GM12875 (cell line): Measurements from ENCODE around the gene ZNF727.
"Not testable (repeated sequence)": the region's sequence is repeated elsewhere in the genome, so short reads cannot be mapped to it uniquely, and the experiment has no call there.

ENCODE experiments used
- H3K4me3 ChIP-seq: one replicate; pipeline ENCODE4 v1.5.1; 2011; ENCODE audit warnings: low read depth, low read length, control low read depth
- CTCF ChIP-seq: IDR thresholded peaks from 2 replicates; pipeline ENCODE4 v1.5.1; 2011; ENCODE audit warnings: low read depth, mild to moderate bottlenecking, control low read depth, inconsistent platforms, low read length, moderate library complexity, borderline replicate concordance; ENCODE audit not compliant: insufficient read depth

ZNF727 gene

DNA sequence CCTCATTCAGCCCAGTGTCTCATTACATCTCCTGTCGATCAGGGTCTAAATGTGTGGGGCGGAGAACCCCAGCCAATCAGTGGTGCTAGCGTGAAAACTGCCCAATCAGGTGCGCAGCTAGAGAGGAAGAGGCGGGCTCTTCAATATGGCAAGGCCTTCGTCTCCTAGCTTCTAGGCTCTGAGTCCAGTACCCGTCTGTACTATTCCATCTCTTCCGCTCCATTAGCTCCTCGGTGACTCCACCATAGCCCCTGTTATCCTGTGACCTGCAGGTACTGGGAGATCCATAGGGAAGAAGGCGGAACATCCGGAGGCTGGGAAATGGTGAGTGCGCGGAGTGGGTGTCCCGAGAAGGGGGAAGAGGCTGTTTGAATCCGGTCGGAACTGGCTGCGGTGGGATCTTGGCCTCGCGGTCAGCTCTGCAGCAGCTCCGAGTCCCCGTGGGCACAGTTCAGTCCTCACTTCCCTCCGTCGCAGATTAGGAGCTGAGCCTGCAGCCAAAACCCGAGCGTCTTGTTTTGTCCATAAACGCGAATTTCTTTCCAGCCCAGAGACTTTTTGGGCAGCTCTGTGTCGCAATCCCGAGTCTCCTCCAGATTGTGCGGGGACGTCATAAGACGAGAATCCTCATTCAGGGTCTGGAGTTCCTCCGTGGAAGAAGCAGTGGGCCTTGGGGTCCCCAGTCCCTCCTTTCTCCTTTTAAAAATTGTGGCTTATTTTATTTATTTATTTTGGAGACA lies at the start of gene ZNF727:
Gene ZNF727 (plus strand): TSS at position 134 of the 740 bp plus-strand sequence. CDS start 188 bp downstream, at position 322.
- H3K4me3 ChIP-seq: no peak within 1 kb of the TSS
- TF ChIP-seq CTCF: no peak

GRCh38 chr7:63998549-63998948 lies 46.7 kb upstream of the ZNF727 start, which contains the start of gene ZNF722:
ZNF722 (plus strand) TSS chr7:63998849; CDS start chr7:63998962, 113 bp downstream.
- no peak for TF ChIP-seq CTCF

DNA sequence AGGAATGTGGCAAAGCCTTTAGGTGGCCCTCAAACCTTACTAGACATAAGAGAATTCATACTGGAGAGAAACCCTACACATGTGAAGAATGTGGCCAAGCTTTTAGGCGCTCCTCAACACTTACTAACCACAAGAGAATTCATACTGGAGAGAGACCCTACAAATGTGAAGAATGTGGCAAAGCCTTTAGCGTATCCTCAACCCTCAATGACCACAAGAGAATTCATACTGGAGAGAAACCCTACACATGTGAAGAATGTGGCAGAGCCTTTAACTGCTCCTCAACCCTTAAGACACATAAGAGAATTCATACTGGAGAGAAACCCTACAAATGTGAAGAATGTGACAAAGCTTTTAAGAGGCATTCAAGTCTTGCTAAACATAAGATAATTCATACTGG lies 29.7 kb upstream of the ZNF727 start:
- H3K4me3 ChIP-seq: not testable (repeated sequence)

More at GRCh38 chr7:63998549-63998948, 46.7 kb upstream of the ZNF727 start, which contains the start of gene ZNF722:
- H3K4me3 ChIP-seq: no peak within 1 kb of the TSS

- TF ChIP-seq CTCF: no peak
- H3K4me3 ChIP-seq: no peak overlapping the region
Observed at GRCh38 chr7:64035388-64035787, 9.8 kb upstream of the ZNF727 start.

DNA sequence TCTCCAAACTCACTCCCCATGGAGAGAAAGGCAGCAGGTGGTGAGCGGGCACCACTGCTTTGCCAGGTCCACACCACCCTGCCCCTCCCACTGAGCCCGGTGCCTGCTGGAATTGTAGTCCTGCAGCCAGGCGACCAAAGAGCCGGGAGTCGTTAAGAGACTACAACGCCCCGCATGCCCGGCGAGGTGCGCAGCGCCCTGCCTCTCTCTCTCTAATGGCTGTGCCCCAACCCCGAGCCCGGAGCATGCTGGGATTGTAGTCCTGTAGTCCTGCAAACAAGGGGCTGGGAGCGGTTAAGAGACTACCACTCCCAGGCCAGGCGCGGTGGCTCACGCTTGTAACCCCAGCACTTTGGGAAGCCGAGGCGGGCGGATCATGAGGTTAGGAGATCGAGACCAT lies 8.1 kb upstream of the ZNF727 start:
- no peak for TF ChIP-seq CTCF
- H3K4me3 ChIP-seq: no peak overlapping the region

DNA sequence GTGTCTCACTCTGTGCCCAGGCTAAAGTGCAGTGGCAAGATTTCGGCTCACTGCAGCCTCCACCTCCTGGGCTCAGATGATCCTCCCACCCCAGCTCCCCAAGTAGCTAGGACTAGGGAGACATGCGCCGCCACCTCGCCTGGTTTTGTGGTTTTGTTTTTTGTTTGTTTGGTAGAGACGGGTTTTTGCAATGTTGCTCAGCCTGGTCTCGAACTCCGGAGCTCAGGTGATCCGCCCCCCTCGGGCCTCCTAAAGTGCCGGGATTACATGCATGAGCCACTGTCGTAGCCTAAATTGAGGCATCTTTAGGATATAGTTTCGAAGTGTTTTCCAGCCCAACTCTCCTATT lies 781 bp downstream of the ZNF727 start:
- no peak for TF ChIP-seq CTCF
- no peak overlapping the region for H3K4me3 ChIP-seq

DNA sequence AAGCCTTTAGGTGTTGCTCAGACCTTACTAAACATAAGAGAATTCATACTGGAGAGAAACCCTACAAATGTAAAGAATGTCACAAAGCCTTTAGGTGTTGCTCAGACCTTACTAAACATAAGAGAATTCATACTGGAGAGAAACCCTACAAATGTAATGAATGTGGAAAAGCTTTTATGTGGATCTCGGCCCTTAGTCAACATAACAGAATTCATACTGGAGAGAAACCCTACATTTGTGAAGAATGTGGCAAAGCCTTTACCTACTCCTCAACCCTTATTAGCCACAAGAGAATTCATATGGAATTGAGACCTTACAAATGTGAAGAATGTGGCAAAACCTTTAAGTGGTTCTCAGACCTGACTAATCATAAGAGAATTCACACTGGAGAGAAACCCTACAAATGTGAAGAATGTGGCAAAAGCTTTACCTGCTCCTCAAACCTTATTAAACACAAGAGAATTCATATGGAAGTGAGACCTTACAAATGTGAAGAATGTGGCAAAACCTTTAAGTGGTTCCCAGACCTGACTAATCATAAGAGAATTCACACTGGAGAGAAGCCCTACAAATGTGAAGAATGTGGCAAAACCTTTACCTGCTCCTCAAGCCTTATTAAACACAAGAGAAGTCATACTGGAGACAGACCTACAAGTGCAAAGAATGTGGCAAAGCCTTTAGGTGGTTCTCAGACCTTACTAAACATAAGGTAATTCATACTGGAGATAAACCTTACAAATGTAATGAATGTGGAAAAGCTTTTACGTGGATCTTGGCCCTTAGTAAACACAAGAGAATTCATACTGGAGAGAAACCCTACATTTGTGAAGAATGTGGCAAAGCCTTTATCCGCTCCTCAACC lies 32.8 kb downstream of the ZNF727 start:
- not testable (repeated sequence) for H3K4me3 ChIP-seq

DNA sequence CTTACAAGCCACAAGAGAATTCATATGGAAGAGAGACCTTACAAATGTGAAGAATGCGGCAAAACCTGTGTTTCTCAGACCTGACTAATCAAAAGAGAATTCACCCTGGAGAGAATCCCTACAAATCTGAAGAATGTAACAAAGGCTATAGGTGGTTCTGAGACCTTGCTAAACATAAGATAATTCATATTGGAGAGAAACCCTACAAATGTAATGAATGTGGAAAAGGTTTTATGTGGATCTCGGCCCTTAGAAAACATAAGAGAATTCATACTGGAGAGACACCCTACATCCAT lies 33.4 kb downstream of the ZNF727 start:
- TF ChIP-seq CTCF: no peak
- no peak overlapping the region for H3K4me3 ChIP-seq
